Epidermal melanocyte (primary cell): ENCODE results near the gene LASP1NB.
A peak's percentile ranks its signal among the peaks of the same experiment; 100 is the strongest.
"Not testable (repeated sequence)": the region's sequence is repeated elsewhere in the genome, so short reads cannot be mapped to it uniquely, and the experiment has no call there.

Source experiments
- DNase-seq: peaks from one replicate; pipeline ENCODE4 v3.0.0; 2011; ENCODE audit warnings: low spot score; ENCODE audit not compliant: insufficient read length

LASP1NB gene

DNA sequence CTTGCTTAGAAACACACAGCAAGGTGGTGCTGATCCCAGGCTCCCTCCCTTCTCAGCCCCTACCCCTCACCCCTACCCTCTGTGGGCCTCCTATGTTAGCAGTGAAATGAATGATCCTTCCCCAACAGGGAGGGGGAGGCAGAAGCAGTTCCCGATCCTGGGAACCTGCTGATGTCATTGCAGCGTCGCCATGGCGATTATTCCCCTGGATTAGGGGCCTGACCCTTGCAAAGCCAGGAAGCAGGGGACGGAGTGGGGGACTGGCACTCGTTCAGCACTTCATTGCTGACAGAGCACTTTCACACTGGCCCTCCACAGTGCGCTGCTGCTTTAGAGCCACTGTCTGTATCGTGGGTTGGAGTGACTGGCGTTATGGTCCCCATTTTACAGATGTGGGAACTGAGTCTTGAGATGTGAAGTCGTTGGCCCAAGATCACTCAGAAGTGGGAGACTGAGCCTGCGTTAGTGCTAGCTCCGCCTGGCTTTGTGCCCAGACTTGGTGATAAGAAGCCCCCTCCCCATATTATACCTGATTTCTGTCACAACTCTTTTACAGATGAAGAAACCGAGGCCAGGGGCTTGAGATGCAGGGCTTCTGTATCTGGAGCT, 29.0 kb upstream of the LASP1NB start:
- no peak for DNase-seq

DNA sequence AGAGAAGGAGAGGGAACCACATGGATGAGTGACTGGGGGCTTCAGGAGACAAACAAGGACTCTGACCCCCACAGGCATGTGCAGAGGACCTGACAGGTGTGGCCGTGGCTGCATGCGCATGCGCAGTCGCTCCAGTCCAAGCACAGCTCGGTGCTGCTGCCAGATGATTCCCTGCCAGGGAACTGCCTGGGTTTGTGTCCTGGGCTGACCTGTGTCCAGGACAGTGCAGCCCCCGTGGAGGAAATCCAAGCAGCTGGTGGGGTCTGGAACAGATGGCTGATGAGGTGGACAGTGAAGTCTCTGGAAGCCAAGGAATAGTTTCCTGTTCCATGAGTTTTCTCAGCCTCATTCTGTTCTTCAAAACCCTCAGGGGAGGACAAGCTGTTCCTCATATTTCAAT, 28.2 kb upstream of the LASP1NB start:
- no peak for DNase-seq

DNA sequence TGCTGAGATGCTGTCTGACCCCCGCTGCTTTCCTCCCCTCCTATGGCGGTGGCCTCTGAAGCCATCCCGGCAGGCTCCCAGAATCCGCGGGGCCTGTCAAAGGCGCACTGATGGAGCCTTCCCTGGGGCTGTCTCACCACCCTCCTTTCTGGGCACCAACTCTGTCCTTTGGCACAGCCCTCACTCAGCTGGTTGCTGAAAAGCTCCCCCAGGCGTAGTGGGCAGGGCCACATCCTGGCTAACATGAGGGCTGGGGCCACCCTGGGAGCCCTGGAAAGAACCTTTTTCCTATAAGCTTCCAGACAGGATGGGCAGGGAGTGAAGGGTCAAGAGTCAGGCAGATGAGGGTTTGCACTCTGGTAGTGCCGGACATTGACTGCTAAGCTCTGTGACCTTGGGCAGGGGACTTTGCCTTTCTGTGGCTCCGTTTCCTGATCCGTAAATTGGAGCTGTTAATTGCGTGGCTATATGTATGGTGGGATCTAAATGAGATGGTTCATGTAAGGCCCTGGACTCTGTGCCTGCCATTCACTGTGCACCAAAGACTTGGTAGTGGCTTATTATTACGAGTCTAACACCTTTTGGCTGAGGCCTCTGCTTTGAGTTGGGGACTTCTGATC, 27.6 kb upstream of the LASP1NB start:
- peak; percentile 67 for DNase-seq

DNA sequence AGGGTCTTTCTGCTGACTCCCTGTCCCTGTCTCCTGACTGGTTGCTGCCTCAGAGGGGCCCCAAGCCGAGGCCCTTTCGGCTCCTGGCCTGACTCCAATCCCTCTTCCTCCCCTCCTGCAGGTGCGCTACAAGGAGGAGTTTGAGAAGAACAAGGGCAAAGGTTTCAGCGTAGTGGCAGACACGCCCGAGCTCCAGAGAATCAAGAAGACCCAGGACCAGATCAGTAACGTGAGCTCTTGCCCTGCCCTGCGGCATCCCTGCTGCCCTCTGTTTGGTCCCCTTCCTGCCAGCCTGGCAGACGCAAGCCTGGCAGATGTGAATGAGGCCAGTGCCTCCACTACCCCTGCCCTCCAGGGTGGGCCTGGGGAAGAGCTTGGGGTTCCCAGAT, 27.1 kb upstream of the LASP1NB start:
- DNase-seq = no peak

DNA sequence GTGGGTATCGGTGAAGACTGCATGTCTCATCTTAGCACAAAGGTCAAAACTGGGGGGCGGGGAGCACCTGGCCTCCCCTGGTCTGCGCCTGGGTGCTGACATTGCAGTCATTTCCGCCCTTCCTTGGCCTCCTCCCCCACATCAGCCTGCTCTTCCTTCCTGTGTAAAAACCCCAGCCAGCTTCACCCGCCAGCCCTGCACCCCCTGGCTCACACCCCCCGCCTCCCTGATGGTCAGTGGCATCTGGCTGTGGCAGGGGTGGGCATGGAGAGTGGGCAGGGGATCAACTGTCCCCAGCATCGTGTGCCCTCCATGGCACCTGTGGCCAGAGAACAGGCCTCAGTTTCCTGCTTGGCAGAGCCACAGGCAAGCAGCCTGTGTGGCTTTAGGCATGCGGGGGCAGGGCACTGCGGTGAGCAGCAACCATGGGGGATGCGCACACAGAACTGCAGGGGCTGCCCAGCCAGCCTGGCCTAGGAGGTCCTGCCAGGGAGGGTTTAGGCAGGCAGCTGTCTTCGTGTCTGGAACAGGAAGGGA, 26.5 kb upstream of the LASP1NB start:
- no peak for DNase-seq

DNA sequence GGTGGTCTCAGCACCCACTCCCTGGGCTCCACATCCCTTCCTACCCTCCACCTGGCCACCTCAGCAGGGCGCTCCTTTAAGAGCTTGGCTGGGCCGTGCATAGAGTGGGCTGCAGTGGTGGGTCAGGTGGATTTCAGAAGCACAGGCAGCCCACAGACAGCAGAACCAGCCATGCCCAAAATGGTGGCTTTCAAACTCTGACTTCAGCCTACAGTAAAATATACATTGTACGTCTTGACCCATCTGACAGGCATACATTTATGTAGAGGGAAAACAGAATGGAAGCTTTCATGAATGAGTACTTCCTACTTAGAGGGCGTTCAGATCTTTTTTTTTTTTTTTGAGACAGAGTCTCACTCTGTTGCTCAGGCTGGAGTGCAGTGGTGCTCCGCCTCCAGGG, 26.0 kb upstream of the LASP1NB start:
- DNase-seq = no peak

DNA sequence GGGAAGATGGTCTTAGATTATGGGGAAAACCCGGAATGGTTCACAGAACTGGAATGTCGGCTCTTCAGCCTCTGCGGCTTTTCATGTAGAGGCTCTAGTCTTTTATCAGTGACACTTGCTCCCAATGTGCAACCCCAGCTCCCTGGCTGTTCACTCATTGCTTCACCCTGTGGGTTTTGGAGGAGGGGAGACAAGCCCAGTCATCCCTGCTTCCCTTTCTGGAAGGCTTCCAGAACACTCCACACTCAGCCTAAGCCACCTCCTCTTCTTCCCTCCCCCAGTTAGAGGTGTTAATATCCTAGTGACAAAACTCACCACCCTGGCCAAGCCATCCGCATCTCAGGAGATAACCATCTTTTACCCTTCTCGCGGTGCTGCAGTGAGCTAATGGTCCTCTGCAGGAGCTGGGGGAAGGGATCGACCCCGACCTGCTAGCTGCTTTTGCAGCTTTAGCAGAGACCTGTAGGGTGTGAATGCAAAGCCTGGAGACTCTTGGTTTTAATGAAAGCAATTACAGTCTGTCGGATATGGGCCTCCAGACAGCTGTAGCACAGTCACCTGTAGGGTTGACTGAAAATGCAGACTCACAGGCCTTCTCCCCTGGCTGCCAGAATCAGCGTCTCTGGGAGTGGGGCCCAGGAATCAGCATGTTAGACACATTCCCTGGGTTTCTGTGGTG, 24.3 kb upstream of the LASP1NB start:
- peak; percentile 68 for DNase-seq

DNA sequence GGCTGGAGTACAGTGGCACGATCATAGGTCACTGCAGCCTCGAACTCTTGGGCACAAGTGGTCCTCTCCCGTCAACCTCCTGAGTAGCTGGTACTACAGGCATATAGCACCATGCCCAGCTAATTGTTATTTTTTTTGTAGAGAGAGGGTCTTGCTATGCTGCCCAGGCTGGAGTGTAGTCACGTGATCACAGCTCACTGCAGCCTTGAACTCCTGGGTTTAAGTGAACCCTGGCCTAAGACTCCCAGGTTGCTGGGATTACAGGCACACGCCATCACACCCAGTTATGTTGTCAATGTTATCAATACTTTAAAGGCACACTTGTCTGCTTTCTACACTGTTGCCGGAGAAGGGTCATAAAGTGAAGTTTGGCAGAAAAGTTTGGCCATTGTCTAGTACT, 22.0 kb upstream of the LASP1NB start:
- no peak for DNase-seq

DNA sequence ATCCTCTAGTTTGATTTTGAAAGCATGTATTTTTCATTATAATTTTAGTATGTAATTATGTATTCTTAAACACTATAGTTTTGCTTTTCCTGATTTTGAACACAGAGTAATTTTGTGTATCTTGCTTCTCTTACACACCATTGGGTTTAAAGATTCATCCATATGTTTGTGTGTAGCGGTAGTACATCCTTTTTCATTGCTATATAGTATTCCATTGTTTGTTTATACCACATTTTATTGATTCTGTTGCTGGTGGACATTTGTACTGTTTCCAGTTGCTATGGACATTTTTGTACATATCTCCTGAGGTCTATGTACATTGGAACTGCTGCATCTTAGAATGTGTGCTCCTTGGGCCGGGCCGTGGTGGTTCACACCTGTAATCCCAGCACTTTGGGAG, 20.5 kb upstream of the LASP1NB start:
- DNase-seq = no peak

DNA sequence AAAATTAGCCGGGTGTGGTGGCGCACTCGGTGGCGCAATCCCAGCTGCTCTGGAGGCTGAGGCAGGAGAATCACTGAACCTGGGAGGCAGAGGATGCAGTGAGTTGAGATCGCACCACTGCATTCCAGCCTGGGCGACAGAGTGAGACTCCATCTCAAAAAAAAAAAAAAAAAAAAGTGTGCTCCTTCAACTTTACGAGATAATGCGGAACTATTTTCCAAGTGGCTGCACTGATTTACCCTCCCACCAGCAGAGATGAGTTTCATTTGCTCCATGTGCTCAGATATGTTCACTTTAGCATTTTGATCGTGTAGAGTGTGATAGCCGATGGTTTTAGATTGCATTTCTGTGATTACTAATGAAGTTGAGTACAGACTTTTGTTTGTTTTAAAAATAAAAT, 20.0 kb upstream of the LASP1NB start:
- DNase-seq = no peak

DNA sequence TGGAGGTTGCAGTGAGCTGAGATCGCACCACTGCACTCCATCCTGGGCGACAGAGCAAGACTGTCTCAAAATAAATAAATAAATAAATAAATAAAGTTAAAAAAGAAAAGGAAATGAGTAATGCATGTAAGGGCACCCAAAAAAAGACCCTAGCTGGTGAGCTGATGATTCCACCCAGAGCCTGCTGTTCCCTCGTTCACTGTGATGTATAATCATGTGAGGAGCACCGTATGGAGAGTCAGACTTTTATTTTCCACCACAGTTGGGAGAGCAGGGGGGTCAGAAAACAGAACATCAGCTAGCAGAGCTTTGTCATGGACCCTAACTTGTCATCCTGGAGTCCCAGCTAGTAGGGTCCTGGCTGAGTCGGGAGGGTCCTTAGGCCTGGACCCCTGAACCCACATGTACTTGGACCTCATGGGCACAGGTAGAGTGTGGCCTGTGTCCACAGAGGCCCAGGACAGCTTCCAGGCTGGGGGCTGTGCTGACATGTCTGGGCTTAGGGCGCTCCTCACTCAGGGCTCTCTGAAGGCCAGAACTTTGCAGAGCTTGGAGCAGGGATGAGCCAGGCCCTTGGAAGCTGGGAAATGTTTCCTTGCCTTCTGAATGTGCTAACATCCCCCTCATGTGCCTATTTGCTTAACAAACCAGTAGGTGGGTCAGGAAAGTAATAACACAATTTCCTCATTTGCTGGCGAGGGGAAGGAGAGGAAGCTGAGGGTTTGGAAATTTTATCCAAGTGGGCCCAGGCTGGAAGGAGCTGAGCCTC, 18.8 kb upstream of the LASP1NB start:
- DNase-seq = no peak

DNA sequence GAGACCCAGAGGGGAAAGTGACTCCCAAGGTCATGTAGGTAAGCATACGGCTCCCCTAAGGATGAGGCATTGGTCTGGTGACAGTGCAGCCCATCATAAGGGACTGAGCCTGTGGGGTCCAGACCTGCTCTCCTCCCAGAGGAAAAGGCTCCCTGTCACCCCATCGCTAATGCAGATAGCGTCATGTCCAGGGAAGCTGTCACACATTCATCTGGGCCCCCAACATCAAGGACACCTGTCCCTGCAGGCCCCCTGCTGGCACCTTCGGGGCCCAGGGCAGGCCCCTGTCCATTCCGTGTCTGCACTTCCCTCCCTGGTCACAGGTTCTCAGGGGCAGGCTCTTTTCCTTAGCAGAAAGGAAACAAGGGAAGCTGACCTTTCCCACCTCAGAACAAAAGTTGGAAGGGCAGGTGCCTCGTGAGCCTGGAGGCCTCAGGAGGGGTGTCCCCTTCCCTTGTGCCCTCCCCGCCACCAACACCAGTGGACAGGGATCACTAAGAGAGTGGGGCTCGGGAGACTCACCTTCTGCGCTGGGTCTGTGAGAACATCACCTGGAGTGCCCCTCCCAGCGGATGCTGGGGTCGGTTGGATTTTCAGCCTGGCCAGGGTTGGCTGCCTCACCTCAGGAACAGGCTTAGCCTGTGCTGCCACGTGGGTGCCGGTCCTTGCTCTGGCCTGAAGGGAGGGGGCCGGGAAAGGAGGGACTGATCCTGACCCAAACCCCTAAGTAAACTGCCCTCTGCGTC, 17.3 kb upstream of the LASP1NB start:
- DNase-seq = no peak

DNA sequence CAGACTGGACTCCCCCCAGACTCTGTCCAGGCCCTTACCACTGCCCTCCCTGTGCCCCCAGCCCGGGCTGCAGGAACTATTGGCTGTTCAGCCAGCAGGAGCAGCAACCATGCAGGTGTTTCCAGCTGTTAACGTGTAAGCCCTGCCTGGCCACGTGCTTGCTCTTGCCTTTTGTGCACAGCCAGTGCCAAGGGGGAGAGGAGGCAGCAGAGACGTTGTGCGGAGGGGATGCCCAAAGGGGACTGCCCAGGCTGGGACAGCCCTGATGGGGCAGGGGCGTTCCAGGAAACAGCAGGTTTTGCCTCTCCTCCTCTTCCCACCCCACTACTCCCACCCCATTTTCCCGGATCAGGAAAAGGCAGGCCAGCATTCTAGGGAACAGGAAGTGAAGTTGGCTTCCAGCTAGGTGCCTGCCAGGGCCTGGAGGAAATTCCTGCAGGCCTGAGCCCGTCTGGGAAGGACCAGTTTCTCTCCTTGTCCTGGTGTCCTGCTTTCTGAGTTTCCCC, 16.7 kb upstream of the LASP1NB start:
- no peak for DNase-seq

DNA sequence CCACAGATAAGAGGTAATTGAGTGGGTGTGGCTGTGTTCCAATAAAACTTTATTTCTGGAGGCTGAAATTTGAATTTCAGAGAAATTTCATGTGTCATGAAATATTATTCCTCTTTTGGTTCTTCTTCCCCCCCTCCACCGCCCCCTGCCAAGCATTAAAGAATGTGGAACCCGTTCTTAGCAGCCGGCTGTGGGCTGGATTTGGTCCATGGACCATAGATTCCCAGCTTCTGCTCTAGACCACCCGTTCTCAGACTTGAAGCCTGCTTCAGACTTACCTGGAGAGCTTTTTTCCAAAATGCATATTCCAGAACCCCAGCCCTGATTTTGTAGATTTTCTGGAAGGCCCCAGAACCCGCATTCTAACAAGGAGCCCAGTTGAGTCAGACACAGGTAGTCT, 15.1 kb upstream of the LASP1NB start:
- no peak for DNase-seq

DNA sequence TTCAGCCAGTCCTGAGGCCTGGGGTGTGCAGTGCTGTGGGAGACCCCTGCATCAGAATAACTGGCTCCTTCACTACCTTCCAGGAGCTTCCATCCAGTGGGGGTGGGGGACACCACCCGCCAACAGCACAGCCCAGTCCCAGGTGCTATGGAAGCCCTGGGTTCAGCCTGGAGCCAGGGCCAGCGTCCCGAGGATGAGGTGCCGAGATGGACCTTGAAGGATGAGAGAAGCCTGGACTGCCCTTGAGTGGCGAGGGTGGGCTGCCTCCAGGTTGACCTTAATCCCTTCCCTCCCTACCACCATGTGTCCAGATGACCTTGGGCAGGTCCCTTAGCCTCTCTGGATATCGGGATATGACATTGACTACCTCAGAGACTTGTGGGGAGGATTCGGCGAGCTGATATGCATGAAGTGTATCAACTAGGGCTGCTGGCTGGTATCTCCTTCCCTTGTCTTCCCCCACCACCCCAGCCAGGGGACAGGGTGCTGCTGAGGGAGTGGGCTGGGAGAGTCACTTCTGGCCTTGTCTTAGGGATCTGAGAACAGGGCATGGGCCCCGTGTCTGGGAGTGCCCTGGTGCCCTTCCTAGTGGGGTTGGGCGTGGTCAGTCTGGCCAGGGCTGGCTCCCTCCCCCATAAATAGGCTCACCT, 14.2 kb upstream of the LASP1NB start:
- no peak for DNase-seq

DNA sequence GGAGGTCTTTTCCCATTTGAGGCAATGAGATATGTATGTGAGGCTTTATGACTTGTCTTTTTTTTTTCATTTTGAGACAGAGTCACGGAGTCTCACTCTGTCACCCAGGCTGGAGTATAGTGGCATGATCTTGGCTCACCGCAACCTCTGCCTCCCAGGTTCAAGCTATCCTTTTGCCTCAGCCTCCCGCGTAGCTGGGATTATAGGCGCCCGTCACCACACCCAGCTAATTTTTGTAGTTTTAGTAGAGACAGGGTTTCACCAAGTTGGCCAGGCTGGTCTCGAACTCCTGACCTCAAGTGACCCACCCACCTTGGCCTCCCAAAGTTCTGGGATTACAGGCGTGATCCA, 13.7 kb upstream of the LASP1NB start:
- not testable (repeated sequence) for DNase-seq

DNA sequence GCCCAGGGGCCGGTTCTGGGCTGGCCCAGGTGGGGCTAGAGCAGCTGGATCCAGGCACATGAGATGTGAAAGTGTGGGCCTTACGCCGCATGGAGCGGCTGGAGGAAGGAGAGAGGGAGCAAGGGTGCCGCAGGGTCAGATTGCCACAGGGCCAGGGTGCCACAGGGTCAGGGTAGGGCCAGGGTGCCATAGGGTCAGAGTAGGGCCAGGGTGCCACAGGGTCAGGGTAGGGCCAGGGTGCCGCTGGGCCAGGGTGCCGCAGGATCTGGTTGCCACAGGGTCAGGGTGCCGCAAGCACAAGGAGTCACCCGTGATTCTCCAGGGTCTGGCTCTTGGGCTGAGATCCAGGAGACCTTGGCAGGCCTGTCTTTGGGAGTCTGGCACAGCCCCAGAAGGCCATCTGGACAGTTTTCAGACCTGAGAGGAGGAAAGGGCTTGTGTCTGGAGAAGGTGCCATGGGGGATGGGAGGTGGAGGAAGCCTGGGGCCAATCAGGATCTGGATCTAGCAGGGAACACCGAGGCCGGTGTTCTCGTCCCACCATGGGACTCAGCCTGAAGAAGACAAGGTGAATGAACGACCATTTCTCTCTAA, 13.1 kb upstream of the LASP1NB start:
- DNase-seq = no peak

DNA sequence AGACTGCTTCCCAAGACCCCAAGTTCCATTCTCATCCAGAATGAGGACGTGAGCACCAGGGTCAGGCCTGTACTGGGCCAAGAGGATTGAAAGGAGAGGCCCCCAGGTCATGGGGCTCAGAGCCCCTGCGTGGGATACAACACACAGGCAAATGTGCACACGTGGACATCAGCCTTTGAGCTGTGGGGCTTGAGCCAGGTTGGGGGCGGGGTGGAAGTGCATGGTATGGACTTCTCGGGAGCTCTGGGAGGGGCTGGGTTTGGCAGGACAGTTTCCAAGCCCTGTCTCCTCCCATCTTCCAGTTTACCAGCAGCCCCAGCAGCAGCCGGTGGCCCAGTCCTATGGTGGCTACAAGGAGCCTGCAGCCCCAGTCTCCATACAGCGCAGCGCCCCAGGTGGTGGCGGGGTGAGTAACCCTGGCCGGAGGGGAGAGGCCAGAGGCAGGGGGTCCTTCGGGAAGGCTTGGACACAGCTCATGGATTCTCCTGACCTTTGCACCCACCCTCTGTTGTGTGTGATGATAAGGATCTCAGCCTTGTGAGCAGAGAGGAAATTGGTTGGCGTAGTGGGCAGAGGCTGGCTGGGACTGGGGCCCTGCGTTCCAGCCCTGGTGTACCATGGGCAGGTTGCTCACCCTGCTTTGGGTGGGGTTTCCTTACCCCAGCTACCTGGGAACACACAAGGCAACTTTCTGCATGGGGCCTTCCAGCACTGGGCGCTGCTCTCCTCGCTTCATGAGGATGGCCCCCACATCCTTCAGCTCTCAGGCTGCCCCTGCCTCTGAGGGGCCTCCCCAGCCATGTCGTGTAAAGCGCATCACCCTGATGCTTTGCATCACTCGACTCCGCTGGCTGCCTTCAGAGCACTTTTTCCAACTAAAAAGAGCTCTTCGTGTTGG, 10.4 kb upstream of the LASP1NB start:
- DNase-seq = no peak

DNA sequence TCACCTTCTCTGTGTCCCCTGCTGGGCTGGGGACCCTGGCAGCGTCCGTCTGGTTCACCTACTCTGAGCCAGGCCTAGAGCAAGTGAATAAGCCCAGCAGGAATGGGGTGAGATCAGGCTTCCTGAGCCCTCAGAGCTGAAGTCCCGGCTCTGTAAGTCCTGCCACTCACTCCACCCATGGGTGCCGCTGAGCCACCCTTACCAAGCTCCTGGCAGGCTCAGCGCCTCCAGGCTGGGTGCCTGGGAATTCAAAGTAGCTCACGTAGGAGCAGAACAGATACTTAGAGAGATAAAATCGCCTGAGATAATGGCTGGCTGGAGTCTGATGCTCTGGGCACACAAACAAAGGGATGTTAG, 9.8 kb upstream of the LASP1NB start:
- DNase-seq = no peak
